ENCODE data around the gene TXNL4A.
A peak's percentile ranks its signal among the peaks of the same experiment; 100 is the strongest.
"Not testable (repeated sequence)": the region's sequence is repeated elsewhere in the genome, so short reads cannot be mapped to it uniquely, and the experiment has no call there.

TXNL4A gene, protein sequence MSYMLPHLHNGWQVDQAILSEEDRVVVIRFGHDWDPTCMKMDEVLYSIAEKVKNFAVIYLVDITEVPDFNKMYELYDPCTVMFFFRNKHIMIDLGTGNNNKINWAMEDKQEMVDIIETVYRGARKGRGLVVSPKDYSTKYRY

DNA sequence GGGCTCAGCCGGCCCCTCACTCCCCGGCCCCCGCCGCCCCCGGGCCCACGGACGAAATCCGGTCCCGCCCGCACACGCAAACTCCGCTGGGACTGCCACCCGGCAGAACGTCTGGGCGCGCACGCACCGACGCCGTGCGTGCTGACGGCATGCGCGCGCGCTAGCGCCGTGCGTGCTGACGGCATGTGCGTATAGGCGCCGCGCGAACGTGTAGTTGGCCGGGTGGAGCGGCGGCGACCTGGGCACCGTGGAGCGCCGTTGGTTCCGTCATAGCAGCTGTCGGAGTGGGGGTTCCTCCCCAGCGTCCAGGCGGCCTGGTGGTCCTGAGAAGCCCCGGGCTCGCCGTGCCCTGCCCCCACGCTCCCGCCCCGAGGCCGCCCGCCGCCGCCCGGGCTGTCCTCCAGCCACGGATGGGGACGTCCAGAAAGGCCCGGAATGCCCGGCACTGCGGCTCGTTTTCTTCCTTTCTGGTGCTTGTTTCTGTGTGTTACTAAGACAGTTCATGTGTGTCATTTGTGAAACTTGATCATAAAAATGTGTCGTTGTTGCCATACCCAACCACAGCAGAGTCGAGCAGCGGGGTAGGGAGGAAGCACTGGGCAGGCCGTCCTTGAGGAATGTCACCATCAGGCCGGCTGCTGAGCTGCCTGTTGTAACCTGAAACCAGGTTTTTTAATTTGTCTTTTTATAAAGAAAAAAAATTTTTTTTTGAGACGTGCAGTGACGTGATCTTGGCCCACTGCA is at the start of gene TXNL4A:
Gene TXNL4A, minus strand, starts transcription at position 113 of the 744 bp plus-strand sequence. CDS start 171 bp downstream, outside the sequence.
- peak; percentile 83 for DNase-seq (ENCODE audit: extremely low spot score, insufficient read length, low read depth)
- FAIRE-seq, result peak; percentile 96

- DNase-seq (ENCODE audit: extremely low spot score, insufficient read length, low read depth) (no peak), FAIRE-seq (no peak)
These were observed 48.9 kb upstream of the TXNL4A start for GRCh38 chr18:80037300-80037699.

GRCh38 chr18:80035997-80036396 is 47.6 kb upstream of the TXNL4A start:
- FAIRE-seq, result peak; percentile 21
- no peak for DNase-seq (ENCODE audit: extremely low spot score, insufficient read length, low read depth)

DNA sequence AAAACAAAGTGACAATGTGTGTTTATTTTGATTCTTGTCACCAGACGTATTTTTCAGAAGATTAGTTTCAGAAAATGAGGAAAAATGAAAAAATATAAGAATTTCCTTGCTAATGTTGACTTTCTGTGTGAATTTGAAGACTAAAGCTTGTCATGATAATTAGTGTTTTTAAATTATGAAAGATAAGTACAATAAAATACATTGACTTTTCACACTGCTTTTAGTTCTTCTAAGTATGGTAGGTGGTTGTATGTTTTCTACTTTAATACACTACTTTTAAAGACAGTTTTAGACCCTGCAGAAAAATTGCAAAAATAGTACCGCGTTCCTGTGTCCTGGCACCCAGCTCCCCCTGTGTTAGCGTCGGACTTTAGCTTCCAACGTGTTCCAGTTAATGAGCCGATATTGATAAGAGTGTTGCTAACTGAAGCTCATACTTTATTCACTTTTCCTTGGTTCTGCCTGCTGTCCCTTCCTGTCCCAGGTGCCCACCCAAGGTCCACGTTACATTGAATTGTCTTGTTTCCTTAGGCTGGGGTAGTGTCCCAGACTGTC is 46.6 kb upstream of the TXNL4A start:
- FAIRE-seq (no peak), DNase-seq (ENCODE audit: extremely low spot score, insufficient read length, low read depth) (no peak)

- FAIRE-seq (peak; percentile 99), DNase-seq (ENCODE audit: extremely low spot score, insufficient read length, low read depth) (peak; percentile 95)
These were observed 45.9 kb upstream of the TXNL4A start, which contains the start of gene RBFA for GRCh38 chr18:80034068-80034851. Gene RBFA (plus strand): TSS chr18:80034434. CDS start chr18:80034496, 62 bp downstream.

GRCh38 chr18:80033181-80034067 is 45.1 kb upstream of the TXNL4A start:
- FAIRE-seq (peak; percentile 36), DNase-seq (ENCODE audit: extremely low spot score, insufficient read length, low read depth) (no peak)

GRCh38 chr18:80029690-80030089 is 41.3 kb upstream of the TXNL4A start:
- DNase-seq (ENCODE audit: extremely low spot score, insufficient read length, low read depth), result no peak
- FAIRE-seq, result no peak

GRCh38 chr18:80027719-80028118 is 39.4 kb upstream of the TXNL4A start:
- DNase-seq (ENCODE audit: extremely low spot score, insufficient read length, low read depth); FAIRE-seq: not testable (repeated sequence)

DNA sequence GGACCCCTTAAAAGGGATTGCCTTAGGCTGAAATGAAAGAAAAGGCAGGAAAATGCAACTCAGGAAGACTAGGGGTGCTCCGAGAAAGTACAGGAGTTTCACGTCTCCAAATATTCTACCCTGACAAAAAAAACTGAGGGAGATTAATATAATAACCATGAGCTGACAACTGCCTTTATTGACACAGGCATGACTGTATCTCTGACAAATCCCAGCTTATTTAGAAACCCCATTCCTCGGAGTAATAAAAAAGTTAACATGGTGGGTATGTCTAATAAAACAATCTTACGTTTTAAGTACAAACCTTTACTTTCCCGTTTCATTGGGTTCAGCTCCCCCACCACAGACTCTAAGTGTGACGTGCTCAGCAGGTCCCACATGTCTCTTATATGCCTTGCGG is 38.0 kb upstream of the TXNL4A start:
- FAIRE-seq (no peak), DNase-seq (ENCODE audit: extremely low spot score, insufficient read length, low read depth) (no peak)

DNA sequence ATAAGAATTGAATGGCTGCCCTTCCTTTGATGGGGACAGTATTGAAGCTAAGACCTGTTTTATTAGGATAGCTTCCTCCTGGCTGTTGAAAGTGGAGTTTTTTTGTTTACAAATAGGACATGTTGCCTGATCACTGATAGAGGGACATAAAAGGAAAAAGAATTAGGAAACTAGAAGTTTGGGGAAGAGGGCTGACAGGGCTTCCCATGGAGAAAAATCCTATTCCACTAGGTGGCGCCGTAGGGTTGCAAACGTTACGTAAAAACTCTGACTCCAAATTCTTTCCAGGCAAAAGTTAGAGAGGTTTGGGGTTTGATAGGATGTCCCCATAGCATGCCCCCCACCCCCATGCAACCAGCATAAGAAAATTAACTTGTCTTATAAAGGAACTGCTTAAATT is 34.8 kb upstream of the TXNL4A start:
- FAIRE-seq, result no peak
- no peak for DNase-seq (ENCODE audit: extremely low spot score, insufficient read length, low read depth)

DNA sequence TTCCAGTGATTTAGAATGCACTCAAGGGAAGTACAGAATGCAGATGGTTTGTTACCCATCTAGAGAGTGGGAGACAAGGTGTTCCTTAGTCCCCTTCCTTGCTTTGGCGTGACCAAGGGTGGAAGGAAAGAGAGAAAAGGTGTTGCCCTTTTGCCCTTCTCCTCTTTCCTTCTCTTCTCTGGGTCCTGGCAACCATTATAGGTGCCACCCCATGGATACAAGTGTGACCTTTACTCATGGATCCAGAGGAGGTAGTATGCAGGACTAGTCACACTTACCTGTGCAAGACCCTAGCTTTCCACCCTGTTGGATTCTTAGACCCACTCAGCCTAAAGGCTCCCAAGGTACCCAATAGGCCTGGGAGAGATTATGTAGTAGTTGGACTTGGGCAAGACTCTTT is 34.2 kb upstream of the TXNL4A start:
- DNase-seq (ENCODE audit: extremely low spot score, insufficient read length, low read depth) (no peak), FAIRE-seq (no peak)

DNA sequence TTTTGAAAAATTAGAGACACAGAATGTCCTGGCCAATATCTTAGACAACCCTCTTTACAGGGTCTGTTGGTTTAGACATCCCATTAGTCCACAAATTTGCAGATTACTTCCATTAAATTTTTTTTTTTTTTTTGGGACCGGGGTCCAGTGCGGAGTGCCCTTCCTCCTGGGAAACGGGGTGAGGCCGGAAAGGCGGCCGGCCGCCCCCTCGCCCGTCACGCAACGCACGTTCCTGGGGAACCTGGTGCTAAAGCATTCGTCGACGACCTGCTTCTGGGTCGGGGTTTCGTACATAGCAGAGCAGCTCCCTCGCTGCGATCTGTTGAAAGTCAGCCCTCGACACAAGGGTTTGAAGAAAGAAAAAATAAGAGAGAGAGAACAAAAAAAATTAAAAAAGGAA is 24.4 kb upstream of the TXNL4A start:
- FAIRE-seq (no peak), DNase-seq (ENCODE audit: extremely low spot score, insufficient read length, low read depth) (no peak)

DNA sequence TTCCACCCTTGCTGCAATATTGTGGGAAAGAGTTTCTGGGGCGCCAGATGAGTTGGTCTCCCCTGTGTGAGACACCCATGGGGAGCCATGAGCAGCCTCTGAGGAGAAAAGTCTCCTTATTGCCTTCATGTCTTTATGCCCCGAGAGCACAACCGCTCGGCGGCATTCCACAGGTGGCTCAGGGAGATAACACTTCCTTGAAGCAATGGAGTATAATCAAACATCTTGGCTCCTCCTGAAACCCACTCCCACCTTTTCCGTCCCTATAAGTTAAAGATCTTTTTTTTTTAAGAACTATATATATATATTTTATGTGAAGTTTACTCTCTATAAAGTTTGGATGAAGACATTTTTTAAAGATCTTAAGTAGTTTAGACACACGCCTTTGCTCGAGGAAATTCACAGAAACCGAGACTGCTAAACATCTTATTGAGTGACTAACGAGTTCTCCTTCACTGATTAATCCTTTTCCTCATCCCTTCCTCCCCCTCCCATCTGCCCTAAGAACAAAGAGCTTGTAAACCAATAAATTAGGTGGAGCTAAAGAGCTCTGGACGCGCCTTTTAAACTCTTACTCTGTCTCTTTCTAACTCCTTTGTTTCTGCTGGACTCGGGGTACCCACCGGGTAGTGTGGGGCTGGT is 23.3 kb upstream of the TXNL4A start:
- not testable (repeated sequence) for DNase-seq (ENCODE audit: extremely low spot score, insufficient read length, low read depth); FAIRE-seq

DNA sequence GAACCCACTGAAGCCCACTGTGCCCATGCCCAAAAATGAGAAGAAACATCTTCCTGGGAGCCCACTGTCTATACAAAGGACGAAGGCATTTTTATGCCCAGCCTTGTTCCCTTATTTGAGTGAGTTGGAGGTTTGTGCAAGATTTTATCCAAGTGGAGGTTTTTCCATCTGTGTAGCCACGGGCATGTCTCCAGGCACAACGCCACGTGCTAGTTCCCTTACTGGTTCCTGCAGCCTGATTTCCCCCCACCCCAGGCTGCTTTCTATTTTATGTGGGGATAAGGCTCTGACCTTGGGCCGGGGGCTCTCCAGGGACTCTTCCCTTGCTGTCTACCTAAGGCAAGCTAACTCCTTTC is 22.2 kb upstream of the TXNL4A start:
- no peak for DNase-seq (ENCODE audit: extremely low spot score, insufficient read length, low read depth)

GRCh38 chr18:80009661-80010550 is 21.5 kb upstream of the TXNL4A start:
- DNase-seq (ENCODE audit: extremely low spot score, insufficient read length, low read depth) (no peak), FAIRE-seq (no peak)

More for the DNA sequence above, 22.2 kb upstream of the TXNL4A start:
- no peak for FAIRE-seq

DNA sequence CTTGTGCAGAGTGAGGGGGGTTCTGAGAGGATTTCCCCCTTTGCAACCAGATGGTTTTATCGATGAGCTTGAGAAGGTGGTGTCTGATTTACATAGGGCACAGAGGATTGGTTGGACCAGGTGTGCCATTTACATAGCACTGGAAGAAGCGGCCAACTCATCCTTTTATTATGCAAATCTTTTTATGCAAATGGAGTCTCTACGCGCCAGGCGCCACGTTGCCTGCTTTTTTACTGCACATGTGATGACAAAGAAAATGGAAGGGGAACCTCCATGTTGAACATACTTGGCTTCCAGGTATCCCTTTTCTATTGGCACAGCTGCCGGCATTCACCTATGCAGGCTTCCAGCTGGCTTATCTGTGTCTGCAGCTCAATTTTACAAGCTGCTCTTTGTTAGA is 18.4 kb upstream of the TXNL4A start:
- DNase-seq (ENCODE audit: extremely low spot score, insufficient read length, low read depth), result no peak
- FAIRE-seq, result no peak

- FAIRE-seq (no peak), DNase-seq (ENCODE audit: extremely low spot score, insufficient read length, low read depth) (no peak)
These were observed 16.4 kb upstream of the TXNL4A start for GRCh38 chr18:80004600-80005342.

DNA sequence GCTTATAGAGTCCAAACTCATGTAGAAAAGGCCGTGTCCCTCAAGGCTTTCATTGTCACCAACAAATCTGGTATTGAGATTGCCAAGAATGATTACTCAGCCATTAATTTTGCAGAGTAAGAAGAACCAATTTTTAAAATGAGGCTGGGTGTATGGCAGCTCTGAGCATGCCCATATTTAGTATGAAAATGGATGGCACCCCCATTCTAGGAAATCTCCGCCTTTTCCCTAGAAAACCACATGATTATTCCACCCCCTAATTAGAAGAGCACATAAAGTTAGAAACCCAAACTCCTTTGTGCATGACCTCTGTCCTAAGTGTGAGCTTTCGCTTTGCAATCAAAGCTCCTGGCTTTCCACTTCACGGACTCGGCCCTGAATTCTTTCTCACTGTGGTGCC is 14.1 kb upstream of the TXNL4A start:
- FAIRE-seq (no peak), DNase-seq (ENCODE audit: extremely low spot score, insufficient read length, low read depth) (no peak)

Data from GM18507 (cell line).